Prostate gland (tissue), 2 donors: ENCODE measurements around the gene HBP1.

Source experiments
- POLR2A ChIP-seq: fragments of 450-650 bp; IDR thresholded peaks from one replicate; pipeline ENCODE4 v1.6.1; 2016; ENCODE audit warnings: antibody characterized with exemption, mild to moderate bottlenecking
- POLR2AphosphoS5 ChIP-seq: sonication (generic); formaldehyde crosslinking; IDR thresholded peaks from one replicate; pipeline ENCODE4 v1.6.1; 2017; ENCODE audit warnings: antibody characterized with exemption
- TF ChIP-seq, protein P1 (sequence below), 4 experiments: fragments of 200-600 bp in 2 of 4; fragments of 450-650 bp in 2 of 4; sonication (generic) in 2 of 4; IDR thresholded peaks; 1 replicate in 3 of 4; 2 replicates in 1 of 4; pipeline ENCODE4 v1.5.1; 2016 to 2019; ENCODE audit warnings: antibody characterized with exemption in 4 of 4, mild to moderate bottlenecking in 2 of 4, moderate library complexity in 2 of 4

DNA sequence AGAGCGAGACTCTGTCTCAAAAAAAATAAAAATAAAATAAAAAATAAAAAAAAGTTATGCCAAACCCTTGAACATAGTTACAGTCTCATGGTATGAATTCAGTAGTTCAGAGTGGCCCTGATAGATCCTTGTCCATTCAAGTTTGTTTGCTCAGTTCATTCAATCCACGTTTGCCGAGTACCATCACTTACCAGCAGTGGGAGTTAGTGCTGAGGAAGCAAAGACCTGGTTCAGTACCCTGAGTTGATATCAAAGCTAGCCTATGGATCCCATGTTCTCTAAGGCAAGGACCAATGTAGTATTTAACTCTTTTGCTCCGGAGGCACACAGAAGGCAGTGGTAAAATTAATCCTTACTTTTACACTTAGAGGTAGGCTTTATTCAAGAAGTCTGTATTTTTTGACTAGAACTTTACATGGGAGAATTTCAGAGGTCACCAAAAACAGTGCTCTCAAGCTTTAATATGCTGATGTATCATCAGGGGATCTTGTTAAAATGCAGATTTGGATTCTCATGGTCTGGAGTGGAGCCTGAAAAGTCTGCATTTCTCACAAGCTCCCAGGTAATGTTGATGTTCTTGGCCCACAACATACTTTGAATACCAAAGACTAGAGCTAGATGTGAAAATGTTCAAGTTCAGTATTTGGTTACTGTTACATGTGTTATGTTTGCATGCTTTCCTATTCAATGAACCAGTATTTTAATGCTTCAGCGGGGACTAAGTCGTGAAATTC lies 38.1 kb upstream of the HBP1 start:
- TF ChIP-seq, protein P1, sequence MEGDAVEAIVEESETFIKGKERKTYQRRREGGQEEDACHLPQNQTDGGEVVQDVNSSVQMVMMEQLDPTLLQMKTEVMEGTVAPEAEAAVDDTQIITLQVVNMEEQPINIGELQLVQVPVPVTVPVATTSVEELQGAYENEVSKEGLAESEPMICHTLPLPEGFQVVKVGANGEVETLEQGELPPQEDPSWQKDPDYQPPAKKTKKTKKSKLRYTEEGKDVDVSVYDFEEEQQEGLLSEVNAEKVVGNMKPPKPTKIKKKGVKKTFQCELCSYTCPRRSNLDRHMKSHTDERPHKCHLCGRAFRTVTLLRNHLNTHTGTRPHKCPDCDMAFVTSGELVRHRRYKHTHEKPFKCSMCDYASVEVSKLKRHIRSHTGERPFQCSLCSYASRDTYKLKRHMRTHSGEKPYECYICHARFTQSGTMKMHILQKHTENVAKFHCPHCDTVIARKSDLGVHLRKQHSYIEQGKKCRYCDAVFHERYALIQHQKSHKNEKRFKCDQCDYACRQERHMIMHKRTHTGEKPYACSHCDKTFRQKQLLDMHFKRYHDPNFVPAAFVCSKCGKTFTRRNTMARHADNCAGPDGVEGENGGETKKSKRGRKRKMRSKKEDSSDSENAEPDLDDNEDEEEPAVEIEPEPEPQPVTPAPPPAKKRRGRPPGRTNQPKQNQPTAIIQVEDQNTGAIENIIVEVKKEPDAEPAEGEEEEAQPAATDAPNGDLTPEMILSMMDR (IDR thresholded peaks at IDR 0.05), result no peak
- TF ChIP-seq POLR2AphosphoS5 (no peak), POLR2A (no peak)
